Measurements from ENCODE around the gene GASK1A.
"Not testable (repeated sequence)": the region's sequence is repeated elsewhere in the genome, so short reads cannot be mapped to it uniquely, and the experiment has no call there.

GASK1A gene

GRCh38 chr3:42979044-42979972 lies at the start of gene GASK1A:
Gene GASK1A, plus strand, starts transcription at chr3:42979311. Its CDS starts 332 bp downstream, at chr3:42979643.
- peak; percentile 37 for DNase-seq (ENCODE audit: low spot score)

GRCh38 chr3:42934111-42934510 lies 45.0 kb upstream of the GASK1A start:
- DNase-seq (ENCODE audit: low spot score): no peak

GRCh38 chr3:42934910-42935309 lies 44.2 kb upstream of the GASK1A start:
- no peak for DNase-seq (ENCODE audit: low spot score)

GRCh38 chr3:42935472-42935871 lies 43.6 kb upstream of the GASK1A start:
- DNase-seq (ENCODE audit: low spot score): no peak

GRCh38 chr3:42936157-42936981 lies 42.7 kb upstream of the GASK1A start:
- DNase-seq (ENCODE audit: low spot score): no peak

GRCh38 chr3:42937334-42937733 lies 41.8 kb upstream of the GASK1A start:
- DNase-seq (ENCODE audit: low spot score): no peak

GRCh38 chr3:42942693-42943092 lies 36.4 kb upstream of the GASK1A start:
- DNase-seq (ENCODE audit: low spot score): no peak

- no peak for DNase-seq (ENCODE audit: low spot score)
These were observed 33.1 kb upstream of the GASK1A start for GRCh38 chr3:42946050-42946449.

GRCh38 chr3:42957573-42957972 lies 21.5 kb upstream of the GASK1A start:
- no peak for DNase-seq (ENCODE audit: low spot score)

- DNase-seq (ENCODE audit: low spot score): peak; percentile 14
These were observed 18.8 kb upstream of the GASK1A start for GRCh38 chr3:42960282-42960681.

- no peak for DNase-seq (ENCODE audit: low spot score)
These were observed 18.3 kb upstream of the GASK1A start for GRCh38 chr3:42960786-42961185.

GRCh38 chr3:42961633-42962032 lies 17.5 kb upstream of the GASK1A start:
- DNase-seq (ENCODE audit: low spot score): peak; percentile 73

- no peak for DNase-seq (ENCODE audit: low spot score)
These were observed 15.8 kb upstream of the GASK1A start for GRCh38 chr3:42963269-42963668.

GRCh38 chr3:42964266-42964665 lies 14.8 kb upstream of the GASK1A start:
- no peak for DNase-seq (ENCODE audit: low spot score)

- DNase-seq (ENCODE audit: low spot score): no peak
These were observed 8.6 kb upstream of the GASK1A start for GRCh38 chr3:42970557-42970956.

GRCh38 chr3:42970976-42971772 lies 7.9 kb upstream of the GASK1A start:
- no peak for DNase-seq (ENCODE audit: low spot score)

GRCh38 chr3:42974906-42975305 lies 4.2 kb upstream of the GASK1A start:
- DNase-seq (ENCODE audit: low spot score): not testable (repeated sequence)

GRCh38 chr3:42975456-42975855 lies 3.7 kb upstream of the GASK1A start:
- DNase-seq (ENCODE audit: low spot score): no peak

GRCh38 chr3:42975955-42976354 lies 3.2 kb upstream of the GASK1A start:
- no peak for DNase-seq (ENCODE audit: low spot score)

- DNase-seq (ENCODE audit: low spot score): no peak
These were observed 1.1 kb downstream of the GASK1A start for GRCh38 chr3:42980209-42980608.

- no peak for DNase-seq (ENCODE audit: low spot score)
These were observed 1.8 kb downstream of the GASK1A start for GRCh38 chr3:42980909-42981308.
